ENCODE measurements around the gene PIEZO1. TPM values are rescaled to one million over a fixed set of nuclear protein-coding genes. Genes with fewer than 3 reads are reported as not detected.

Gene PIEZO1
- total and polyA plus RNA-seq, 9 of the 15 experiments (the other 6 are each of a cell fraction or from before 2014, with no cell fraction given): 3.6 to 432 (median 131) TPM

GRCh38 chr16:88803264-88803987 lies 18.4 kb upstream of the PIEZO1 start, which contains the start of gene CDT1 (continued):
- TF ChIP-seq SFPQ (IDR thresholded peaks at IDR 0.05; ENCODE audit: low read depth, low read length) (no peak), CCAR2 (IDR thresholded peaks at IDR 0.05; ENCODE audit: low read depth, low read length) (no peak), SRSF7 (optimal IDR thresholded peaks at IDR 0.05; ENCODE audit: low read depth, low read length) (no peak), ATF6 (CRISPR knock-in tag; IDR thresholded peaks at IDR 0.05) (no peak), FOXJ2 (tag; IDR thresholded peaks at IDR 0.05) (no peak), TBL1XR1 (IDR thresholded peaks at IDR 0.05; ENCODE audit: low read length in 2 of 2) (peak in 1 of 2 experiments; percentile 7; a peak in 1 of 4 replicates), PKNOX1 (IDR thresholded peaks at IDR 0.05) (no peak), TGIF2 (CRISPR knock-in tag; IDR thresholded peaks at IDR 0.05) (no peak), NR2F6 (CRISPR knock-in tag; IDR thresholded peaks at IDR 0.05) (no peak), RREB1 (CRISPR knock-in tag; IDR thresholded peaks at IDR 0.05) (no peak), NCOA1 (IDR thresholded peaks at IDR 0.05; ENCODE audit: low read depth) (no peak), PHF20 (IDR thresholded peaks at IDR 0.05; ENCODE audit: partially characterized antibody) (no peak), ZNF696 (CRISPR knock-in tag; conservative IDR thresholded peaks at IDR 0.05) (no peak), LARP7 (IDR thresholded peaks at IDR 0.05) (no peak), GTF2F1 (IDR thresholded peaks at IDR 0.05; ENCODE audit: low read depth, low read length) (no peak; the same call in 1 of the 2 replicates)
